Memory B cell (primary cell): ENCODE results near the gene CAMK2N1.
"Not testable (repeated sequence)": the region's sequence is repeated elsewhere in the genome, so short reads cannot be mapped to it uniquely, and the experiment has no call there.

Experiments used
- ATAC-seq: fragments of 150-1000 bp; cut with Tn5 transposase; 2 replicates; pipeline ENCODE4 v1.10.0; 2021; ENCODE audit warnings: low read depth, mild to moderate bottlenecking, moderate library complexity
- DNase-seq, 2 donors: peaks; one replicate each; pipeline ENCODE4 v3.0.0; 2022; ENCODE audit warnings: low spot score in 2 of 2
- H3K27ac Mint-ChIP-seq: one replicate; pipeline ENCODE4 v1.8.0; 2022; ENCODE audit warnings: mild to moderate bottlenecking, moderate library complexity, mixed read lengths
- H3K27me3 Mint-ChIP-seq: one replicate; pipeline ENCODE4 v1.8.0; 2022; ENCODE audit warnings: mixed read lengths
- H3K36me3 Mint-ChIP-seq: one replicate; pipeline ENCODE4 v1.8.0; 2022; ENCODE audit warnings: mild to moderate bottlenecking, mixed read lengths
- H3K4me1 Mint-ChIP-seq: one replicate; pipeline ENCODE4 v1.8.0; 2022; ENCODE audit warnings: mixed read lengths
- H3K4me3 Mint-ChIP-seq: one replicate; pipeline ENCODE4 v1.8.0; 2022; ENCODE audit warnings: mild to moderate bottlenecking, moderate library complexity, mixed read lengths
- H3K9me3 Mint-ChIP-seq: one replicate; pipeline ENCODE4 v1.8.0; 2022; ENCODE audit warnings: mixed read lengths

CAMK2N1 gene

GRCh38 chr1:20507248-20507563, 21.2 kb upstream of the CAMK2N1 start:
- peaks cover 21% of the 10 kb centered on the region for H3K4me1 Mint-ChIP-seq
- H3K27me3 Mint-ChIP-seq: no peaks in the 10 kb centered on the region
- peak overlapping the region; percentile 86 for H3K4me3 Mint-ChIP-seq
- no peak for DNase-seq
- peaks cover 6% of the 10 kb centered on the region for H3K36me3 Mint-ChIP-seq
- ATAC-seq: peak; percentile 54
- H3K9me3 Mint-ChIP-seq: no peaks in the 10 kb centered on the region
- H3K27ac Mint-ChIP-seq: peak overlapping the region; percentile 88

- peaks cover 12% of the 10 kb centered on the region for H3K4me1 Mint-ChIP-seq
- H3K4me3 Mint-ChIP-seq: no peak overlapping the region
- H3K27me3 Mint-ChIP-seq: no peaks in the 10 kb centered on the region
- H3K27ac Mint-ChIP-seq: no peak overlapping the region
- peaks cover 12% of the 10 kb centered on the region for H3K36me3 Mint-ChIP-seq
- H3K9me3 Mint-ChIP-seq: no peaks in the 10 kb centered on the region
- DNase-seq: no peak
- no peak for ATAC-seq
Observed at GRCh38 chr1:20505488-20505887, 19.5 kb upstream of the CAMK2N1 start.

GRCh38 chr1:20500716-20501115, 14.7 kb upstream of the CAMK2N1 start:
- H3K27me3 Mint-ChIP-seq: no peaks in the 10 kb centered on the region
- H3K4me3 Mint-ChIP-seq: no peak overlapping the region
- ATAC-seq (no peak), DNase-seq (no peak)
- no peaks in the 10 kb centered on the region for H3K9me3 Mint-ChIP-seq
- H3K36me3 Mint-ChIP-seq: peaks cover 18% of the 10 kb centered on the region
- H3K4me1 Mint-ChIP-seq: peaks cover 6% of the 10 kb centered on the region
- no peak overlapping the region for H3K27ac Mint-ChIP-seq

- H3K4me1 Mint-ChIP-seq: peaks cover 4% of the 10 kb centered on the region
- H3K27ac Mint-ChIP-seq: no peak overlapping the region
- H3K4me3 Mint-ChIP-seq: no peak overlapping the region
- no peaks in the 10 kb centered on the region for H3K27me3 Mint-ChIP-seq
- DNase-seq: no peak
- H3K9me3 Mint-ChIP-seq: no peaks in the 10 kb centered on the region
- no peak for ATAC-seq
- H3K36me3 Mint-ChIP-seq: peaks cover 17% of the 10 kb centered on the region
Observed at GRCh38 chr1:20499718-20500117, 13.7 kb upstream of the CAMK2N1 start.

GRCh38 chr1:20499105-20499504, 13.1 kb upstream of the CAMK2N1 start:
- ATAC-seq: no peak
- Mint-ChIP-seq H3K27ac (no peak overlapping the region), H3K9me3 (no peaks in the 10 kb centered on the region), H3K4me3 (no peak overlapping the region), H3K4me1 (peaks cover 2% of the 10 kb centered on the region), H3K27me3 (no peaks in the 10 kb centered on the region), H3K36me3 (peaks cover 15% of the 10 kb centered on the region)
- DNase-seq: no peak

- H3K27me3 Mint-ChIP-seq: no peaks in the 10 kb centered on the region
- H3K27ac Mint-ChIP-seq: no peak overlapping the region
- DNase-seq (no peak), ATAC-seq (no peak)
- peaks cover 13% of the 10 kb centered on the region for H3K36me3 Mint-ChIP-seq
- H3K9me3 Mint-ChIP-seq: no peaks in the 10 kb centered on the region
- no peak overlapping the region for H3K4me3 Mint-ChIP-seq
- peaks cover 1% of the 10 kb centered on the region for H3K4me1 Mint-ChIP-seq
Observed at GRCh38 chr1:20498116-20498515, 12.1 kb upstream of the CAMK2N1 start.

- ATAC-seq (no peak), DNase-seq (no peak)
- H3K9me3 Mint-ChIP-seq: no peaks in the 10 kb centered on the region
- H3K27ac Mint-ChIP-seq: no peak overlapping the region
- peaks cover 13% of the 10 kb centered on the region for H3K36me3 Mint-ChIP-seq
- no peaks in the 10 kb centered on the region for H3K27me3 Mint-ChIP-seq
- peaks cover 4% of the 10 kb centered on the region for H3K4me1 Mint-ChIP-seq
- H3K4me3 Mint-ChIP-seq: no peak overlapping the region
Observed at GRCh38 chr1:20497506-20497905, 11.5 kb upstream of the CAMK2N1 start.

- H3K4me3 Mint-ChIP-seq, H3K9me3 Mint-ChIP-seq, H3K27me3 Mint-ChIP-seq, H3K4me1 Mint-ChIP-seq, ATAC-seq, DNase-seq, H3K27ac Mint-ChIP-seq: not testable (repeated sequence)
- H3K36me3 Mint-ChIP-seq: peaks cover 13% of the 10 kb centered on the region
Observed at GRCh38 chr1:20496725-20497383, 10.8 kb upstream of the CAMK2N1 start.

- Mint-ChIP-seq H3K36me3 (peaks cover 12% of the 10 kb centered on the region), H3K27ac (no peak overlapping the region), H3K4me1 (peaks cover 4% of the 10 kb centered on the region), H3K4me3 (no peak overlapping the region), H3K9me3 (no peaks in the 10 kb centered on the region), H3K27me3 (no peaks in the 10 kb centered on the region)
- ATAC-seq: no peak
- no peak for DNase-seq
Observed at GRCh38 chr1:20496241-20496661, 10.2 kb upstream of the CAMK2N1 start.

GRCh38 chr1:20495661-20496060, 9.7 kb upstream of the CAMK2N1 start:
- DNase-seq (no peak), ATAC-seq (no peak)
- Mint-ChIP-seq H3K9me3 (no peaks in the 10 kb centered on the region), H3K36me3 (peaks cover 9% of the 10 kb centered on the region), H3K4me1 (peaks cover 4% of the 10 kb centered on the region), H3K27me3 (no peaks in the 10 kb centered on the region), H3K4me3 (no peak overlapping the region), H3K27ac (no peak overlapping the region)

GRCh38 chr1:20494609-20495311, 8.8 kb upstream of the CAMK2N1 start:
- no peak overlapping the region for H3K4me3 Mint-ChIP-seq
- DNase-seq: no peak

GRCh38 chr1:20493839-20494608, 8.0 kb upstream of the CAMK2N1 start:
- DNase-seq: peak; percentile 92
- peak; percentile 95 for ATAC-seq
- H3K4me1 Mint-ChIP-seq: peaks cover 4% of the 10 kb centered on the region
- peaks cover 2% of the 10 kb centered on the region for H3K27me3 Mint-ChIP-seq
- peaks cover 3% of the 10 kb centered on the region for H3K36me3 Mint-ChIP-seq
- H3K4me3 Mint-ChIP-seq: no peak overlapping the region
- H3K27ac Mint-ChIP-seq: no peak overlapping the region
- no peaks in the 10 kb centered on the region for H3K9me3 Mint-ChIP-seq

More at GRCh38 chr1:20494609-20495311, 8.8 kb upstream of the CAMK2N1 start:
- H3K4me1 Mint-ChIP-seq: peaks cover 4% of the 10 kb centered on the region
- H3K27ac Mint-ChIP-seq: no peak overlapping the region
- no peaks in the 10 kb centered on the region for H3K9me3 Mint-ChIP-seq
- peaks cover 3% of the 10 kb centered on the region for H3K36me3 Mint-ChIP-seq
- peaks cover 2% of the 10 kb centered on the region for H3K27me3 Mint-ChIP-seq
- ATAC-seq: no peak

- Mint-ChIP-seq H3K4me3 (peak overlapping the region; percentile 49), H3K4me1 (peaks cover 4% of the 10 kb centered on the region), H3K36me3 (peaks cover 3% of the 10 kb centered on the region), H3K27ac (no peak overlapping the region), H3K27me3 (peaks cover 2% of the 10 kb centered on the region), H3K9me3 (no peaks in the 10 kb centered on the region)
- no peak for DNase-seq
- ATAC-seq: no peak
Observed at GRCh38 chr1:20493309-20493708, 7.3 kb upstream of the CAMK2N1 start.

GRCh38 chr1:20492751-20493150, 6.7 kb upstream of the CAMK2N1 start:
- H3K4me3 Mint-ChIP-seq: peak overlapping the region; percentile 49
- H3K9me3 Mint-ChIP-seq: no peaks in the 10 kb centered on the region
- no peak for DNase-seq
- peaks cover 3% of the 10 kb centered on the region for H3K36me3 Mint-ChIP-seq
- no peak overlapping the region for H3K27ac Mint-ChIP-seq
- H3K27me3 Mint-ChIP-seq: peaks cover 6% of the 10 kb centered on the region
- peaks cover 4% of the 10 kb centered on the region for H3K4me1 Mint-ChIP-seq
- no peak for ATAC-seq
